ENCODE measurements around the gene YY1. TPM values are rescaled to one million over a fixed set of nuclear protein-coding genes. Genes with fewer than 3 reads are reported as not detected.
A peak's percentile ranks its signal among the peaks of the same experiment; 100 is the strongest.

Gene YY1
- total and polyA plus RNA-seq, 2 of the 8 experiments (the other 6 are each of a cell fraction or from before 2014, with no cell fraction given), result 26.4 to 106 TPM

- no peak overlapping the region for H3K4ac ChIP-seq (replicated peaks; ENCODE audit: insufficient read length, low read depth, low read length)
- ChIA-PET CTCF (ENCODE audit: partially characterized antibody) (interaction anchor here (0.5 to 3.0 kb wide), 10 partner anchors 9 to 1354 kb away, joined by 3 to 17 read pairs (median 4); a partner anchor contains a TSS), POLR2A (ENCODE audit: partially characterized antibody) (interaction anchor here (0.9 to 2.1 kb wide), 7 partner anchors 8 to 63 kb away, joined by 3 to 10 read pairs (median 4); a partner anchor contains a TSS)
- no peaks in the 10 kb centered on the region for H3K79me2 ChIP-seq (ENCODE audit: control insufficient read depth in 1 of 2, insufficient read depth in 2 of 2, low read length in 2 of 2)
- H3K27me3 ChIP-seq (replicated peaks in 1 of 4; ENCODE audit: control insufficient read depth in 3 of 4, extremely low read depth in 1 of 4, insufficient read depth in 3 of 4, low read length in 3 of 4), result no peaks in the 10 kb centered on the region; a peak in 2 of 7 replicates
- no peak overlapping the region for H2AFZ ChIP-seq (ENCODE audit: low read length)
- H3K14ac ChIP-seq (ENCODE audit: insufficient read length), result no peak overlapping the region
- FAIRE-seq, result no peak
- no peak overlapping the region for H2AK5ac ChIP-seq (ENCODE audit: low read depth, low read length)
- H2BK5ac ChIP-seq (ENCODE audit: low read depth, low read length), result 0 out of 2 replicates have a peak overlapping the region, but pooled peaks have one; percentile 52
- H3K56ac ChIP-seq (replicated peaks; ENCODE audit: insufficient read length, low read depth, low read length), result no peak overlapping the region
- peaks cover 0 to 7% (median 7%) of the 10 kb centered on the region in 4 experiments; a peak in 5 of 7 replicates for H3K4me1 ChIP-seq (replicated peaks in 1 of 4; ENCODE audit: control insufficient read depth in 3 of 4, insufficient read depth in 4 of 4, low read length in 3 of 4)
- TF ChIP-seq SUZ12 (IDR thresholded peaks at IDR 0.05; ENCODE audit: low read length) (no peak), RXRA (IDR thresholded peaks at IDR 0.05; ENCODE audit: insufficient read depth, low read depth, low read length) (no peak), TAF7 (optimal IDR thresholded peaks at IDR 0.05; ENCODE audit: borderline replicate concordance, low read depth, low read length) (no peak), POLR2AphosphoS5 (IDR thresholded peaks at IDR 0.05; ENCODE audit: low read depth, low read length) (no peak), CEBPB (IDR thresholded peaks at IDR 0.05; ENCODE audit: low read depth, low read length) (no peak), SP4 (IDR thresholded peaks at IDR 0.05; ENCODE audit: low read length) (no peak), RBBP5 (IDR thresholded peaks at IDR 0.05; ENCODE audit: borderline replicate concordance, low read depth, low read length) (no peak)
- H4K20me1 ChIP-seq (replicated peaks in 1 of 2; ENCODE audit: control insufficient read depth in 1 of 2, insufficient read depth in 2 of 2, low read length in 2 of 2), result peaks cover 0 to 6% of the 10 kb centered on the region in 2 experiments
- no peaks in the 10 kb centered on the region for H3K79me1 ChIP-seq (ENCODE audit: low read depth, low read length)
- H3K23ac ChIP-seq (ENCODE audit: insufficient read length), result no peak overlapping the region
- H2BK20ac ChIP-seq (ENCODE audit: low read length), result no peak overlapping the region
- no peak overlapping the region for H4K5ac ChIP-seq (ENCODE audit: insufficient read length, low read depth, low read length)
- no peak overlapping the region for H3K27ac ChIP-seq (ENCODE audit: low read depth, low read length)
- H4K91ac ChIP-seq (replicated peaks; ENCODE audit: insufficient read length, low read length), result no peak overlapping the region
- H2BK12ac ChIP-seq (ENCODE audit: low read depth, low read length), result no peak overlapping the region
- no peak overlapping the region for H3K4me2 ChIP-seq (ENCODE audit: insufficient read depth in 1 of 2, low read depth in 2 of 2, low read length in 2 of 2)
- no peak overlapping the region for H2BK15ac ChIP-seq (ENCODE audit: low read length)
- H3K4me3 ChIP-seq (ENCODE audit: extremely low read depth in 1 of 4, insufficient read depth in 2 of 4, low read depth in 3 of 4, low read length in 4 of 4), result no peak overlapping the region
- no peak overlapping the region for H3K9ac ChIP-seq (replicated peaks in 1 of 4; ENCODE audit: extremely low read depth in 1 of 4, low read depth in 3 of 4, low read length in 3 of 4)
- no peaks in the 10 kb centered on the region; the same call in 1 of the 2 replicates for H3K23me2 ChIP-seq (ENCODE audit: low read depth, low read length)
- no peak for DNase-seq (ENCODE audit: low read depth in 1 of 2, low spot score in 2 of 2)
- no peak overlapping the region for H2BK120ac ChIP-seq (replicated peaks; ENCODE audit: low read depth, low read length)
- no peak overlapping the region for H3K18ac ChIP-seq (ENCODE audit: extremely low read depth, low read length)
- H3K9me3 ChIP-seq (ENCODE audit: insufficient read depth in 2 of 2, low read depth in 1 of 2, low read length in 1 of 2), result no peaks in the 10 kb centered on the region
- 86% methylated on average over 10 of the region's 10 CpGs; no CpG with 5 or more reads in 1 of the 2 experiments for WGBS, 2 experiments (ENCODE audit: extremely low coverage in 1 of 2, insufficient coverage in 1 of 2, insufficient read length in 1 of 2, insufficient replicate concordance in 2 of 2, low coverage in 1 of 2, low lambda C conversion rate in 2 of 2, missing lambda C conversion rate in 1 of 2)
- no peaks in the 10 kb centered on the region for H3K36me3 ChIP-seq (ENCODE audit: control insufficient read depth in 2 of 4, insufficient read depth in 4 of 4, low read length in 3 of 4)
- H4K8ac ChIP-seq (ENCODE audit: extremely low read depth, insufficient read depth, low read length), result no peak overlapping the region; the same call in 1 of the 2 replicates
These were observed 74.0 kb downstream of the YY1 start for GRCh38 chr14:100312877-100313400.
